HL-60/S4 treated with retinoic acid at 250 ng/mL for 4 days and 3 days (cell line): Measurements from ENCODE around the gene DNAJC24.

ENCODE experiments used
- in situ Hi-C: fragments of 300-500 bp; cut with MboI; formaldehyde crosslinking; loops from 2 replicates; pipeline ENCODE4 v1.7.0; 2022; ENCODE audit warnings: low sequenced_read_pairs

Gene DNAJC24

GRCh38 chr11:31412946-31413345, 43.3 kb downstream of the DNAJC24 start:
- in situ Hi-C loops: no loop called here

GRCh38 chr11:31414338-31414737, 44.7 kb downstream of the DNAJC24 start:
- in situ Hi-C loops: no loop called here

GRCh38 chr11:31415435-31415834, 45.8 kb downstream of the DNAJC24 start:
- in situ Hi-C loops: no loop called here

GRCh38 chr11:31417357-31417756, 47.7 kb downstream of the DNAJC24 start:
- in situ Hi-C loops: no loop called here

- in situ Hi-C loops: no loop called here
These were observed 48.2 kb downstream of the DNAJC24 start for GRCh38 chr11:31417816-31418215.

GRCh38 chr11:31419138-31419537, 49.5 kb downstream of the DNAJC24 start:
- in situ Hi-C loops: no loop called here

- in situ Hi-C loops: no loop called here
These were observed 50.0 kb downstream of the DNAJC24 start for GRCh38 chr11:31419669-31420068.

- in situ Hi-C loops: no loop called here
These were observed 52.2 kb downstream of the DNAJC24 start for GRCh38 chr11:31421820-31422219.

GRCh38 chr11:31422703-31423102, 53.0 kb downstream of the DNAJC24 start:
- in situ Hi-C loops: no loop called here

GRCh38 chr11:31424652-31425051, 55.0 kb downstream of the DNAJC24 start:
- in situ Hi-C loops: no loop called here

GRCh38 chr11:31433851-31434250, 64.2 kb downstream of the DNAJC24 start:
- in situ Hi-C loops: no loop called here

- in situ Hi-C loops: no loop called here
These were observed 68.2 kb downstream of the DNAJC24 start for GRCh38 chr11:31437742-31438435.

GRCh38 chr11:31441296-31441695, 71.6 kb downstream of the DNAJC24 start:
- in situ Hi-C loops: no loop called here

- in situ Hi-C loops: no loop called here
These were observed 72.4 kb downstream of the DNAJC24 start for GRCh38 chr11:31442086-31442485.

GRCh38 chr11:31443802-31444201, 74.1 kb downstream of the DNAJC24 start:
- in situ Hi-C loops: no loop called here

GRCh38 chr11:31445621-31446020, 76.0 kb downstream of the DNAJC24 start:
- in situ Hi-C loops: no loop called here

GRCh38 chr11:31449040-31449439, 79.4 kb downstream of the DNAJC24 start:
- in situ Hi-C loops: no loop called here

GRCh38 chr11:31450841-31451240, 81.2 kb downstream of the DNAJC24 start:
- in situ Hi-C loops: no loop called here

GRCh38 chr11:31455177-31455576, 85.5 kb downstream of the DNAJC24 start:
- in situ Hi-C loops: no loop called here

GRCh38 chr11:31464436-31464835, 94.8 kb downstream of the DNAJC24 start:
- in situ Hi-C loops: no loop called here

GRCh38 chr11:31474083-31474482, 104.4 kb downstream of the DNAJC24 start:
- in situ Hi-C loops: no loop called here

- in situ Hi-C loops: no loop called here
These were observed 108.0 kb downstream of the DNAJC24 start for GRCh38 chr11:31477528-31478222.

GRCh38 chr11:31478223-31478590, 108.5 kb downstream of the DNAJC24 start:
- in situ Hi-C loops: no loop called here
